NCI-H524 treated with DMSO at 0.1 percent for 48 hours (cell line): ENCODE data around the gene CYP4F12.

ENCODE experiments used
- DNase-seq: peaks from one replicate; lab custom pipeline; 2025; lab: John Stamatoyannopoulos, UW

Gene CYP4F12

DNA sequence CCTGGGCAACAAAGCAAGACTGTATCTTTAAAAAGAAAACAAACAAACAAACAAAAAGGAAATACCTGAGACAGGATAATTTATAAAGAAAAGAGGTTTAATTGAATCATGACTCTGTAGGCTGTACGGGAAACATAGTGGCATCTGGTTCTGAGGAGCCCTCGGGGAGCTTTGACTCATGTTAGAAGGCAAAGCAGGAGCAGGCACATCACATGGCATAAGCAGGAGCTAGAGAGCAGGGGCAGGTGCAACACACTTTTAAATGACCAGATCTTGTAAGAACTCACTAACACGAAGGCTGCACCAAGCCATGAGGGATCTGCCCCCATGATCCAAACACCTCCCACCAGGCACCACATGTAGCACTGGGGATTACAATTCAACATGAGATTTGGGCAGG, 41.8 kb downstream of the CYP4F12 start:
- no peak for DNase-seq

DNA sequence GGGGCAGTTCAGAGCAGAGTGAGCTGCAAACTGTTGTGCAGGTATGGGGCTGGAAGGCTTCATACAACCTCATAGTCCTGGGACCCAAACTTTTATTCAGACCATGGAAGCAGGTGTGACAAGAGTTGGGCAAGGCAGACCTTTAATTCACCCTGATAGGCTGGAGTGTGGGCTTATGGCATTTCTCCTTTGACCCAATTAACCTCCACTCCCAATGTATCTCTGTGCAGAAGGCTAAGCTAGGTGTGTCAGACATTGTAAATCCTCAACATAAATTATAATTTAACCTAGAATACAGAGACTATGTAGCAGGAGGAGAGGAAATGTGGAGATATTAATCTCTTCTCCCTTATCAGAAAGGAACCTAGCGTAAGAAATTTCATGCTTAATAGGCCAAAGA, 42.8 kb downstream of the CYP4F12 start:
- no peak for DNase-seq

DNA sequence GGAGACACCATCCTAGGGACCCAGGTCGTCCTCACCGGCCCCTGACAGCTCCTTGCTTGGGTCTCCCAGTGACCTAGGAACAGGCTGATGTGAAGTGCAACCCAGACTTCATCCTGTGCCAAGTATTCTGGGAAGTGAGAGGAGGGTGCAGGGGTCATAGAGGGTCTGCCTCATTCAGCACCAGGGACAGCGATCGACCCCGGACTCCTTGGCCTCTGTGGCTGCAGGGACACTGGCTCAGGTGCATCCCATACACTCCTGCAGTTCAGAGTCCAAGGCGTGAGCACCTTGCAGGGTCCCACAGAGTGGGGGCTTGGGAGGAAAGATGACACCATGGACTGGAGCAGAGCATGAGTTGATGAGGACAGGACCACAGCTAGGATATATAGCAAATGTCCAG, 44.9 kb downstream of the CYP4F12 start:
- DNase-seq = no peak

DNA sequence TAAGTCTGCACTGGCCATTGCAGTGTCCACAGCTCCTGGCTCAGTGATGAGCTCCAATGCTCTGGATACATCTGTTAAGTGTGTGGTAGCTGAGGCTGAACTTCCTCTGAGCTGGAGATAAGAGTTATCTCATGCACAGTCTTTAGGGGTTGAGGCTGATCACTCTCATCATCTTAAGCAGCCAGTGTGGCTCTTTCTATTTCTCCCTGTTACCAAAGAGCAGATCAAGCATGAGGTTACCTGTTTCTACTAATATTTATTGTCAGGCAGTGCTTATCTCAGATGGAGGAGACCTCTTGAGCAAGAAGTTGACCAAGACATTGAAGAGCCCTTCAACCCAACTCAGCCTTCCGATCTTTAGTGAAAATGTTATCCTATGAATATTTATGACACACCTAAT, 48.4 kb downstream of the CYP4F12 start:
- no peak for DNase-seq

DNA sequence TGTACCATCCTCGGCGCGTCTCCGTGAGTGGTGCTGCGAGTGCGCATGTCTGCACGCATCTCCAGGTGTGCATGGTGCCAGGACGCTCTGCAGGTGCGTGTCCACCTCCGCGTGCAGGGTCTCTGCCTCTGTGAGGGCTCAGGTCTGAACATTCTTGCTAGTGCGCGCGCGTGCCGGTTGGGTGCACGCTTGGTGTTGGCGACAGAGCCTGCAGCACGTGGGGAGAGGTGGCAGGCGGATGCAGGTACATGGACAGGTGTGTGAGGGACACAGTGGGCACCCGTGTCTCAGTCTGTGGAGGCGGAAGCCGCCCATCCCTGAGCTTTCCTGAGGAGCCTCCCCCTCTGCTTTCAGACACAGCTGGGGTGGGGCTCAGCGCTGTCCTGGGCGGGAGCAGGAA, 50.1 kb downstream of the CYP4F12 start:
- DNase-seq = no peak

DNA sequence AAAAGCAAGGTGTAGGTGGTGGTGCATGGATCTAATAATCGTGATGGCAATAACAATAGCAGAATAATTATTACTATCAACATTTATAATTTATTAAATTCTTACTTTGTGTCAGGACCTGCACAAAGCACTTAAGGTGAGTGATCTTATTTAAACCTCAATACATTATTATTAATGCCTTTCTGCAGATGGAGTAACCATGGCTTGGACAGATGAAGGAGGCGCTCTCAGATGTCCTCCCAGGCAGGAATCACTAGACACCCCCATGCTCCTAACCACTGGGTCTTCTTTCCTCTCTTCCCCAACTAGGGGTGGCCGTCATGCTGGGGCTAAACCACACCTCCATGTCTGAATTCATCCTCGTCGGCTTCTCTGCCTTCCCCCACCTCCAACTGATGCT, 54.8 kb downstream of the CYP4F12 start, which contains the start of gene OR10H2:
OR10H2 (plus strand) TSS at position 301 of the 400 bp plus-strand sequence; CDS start at position 321, 20 bp downstream.
- DNase-seq = no peak

DNA sequence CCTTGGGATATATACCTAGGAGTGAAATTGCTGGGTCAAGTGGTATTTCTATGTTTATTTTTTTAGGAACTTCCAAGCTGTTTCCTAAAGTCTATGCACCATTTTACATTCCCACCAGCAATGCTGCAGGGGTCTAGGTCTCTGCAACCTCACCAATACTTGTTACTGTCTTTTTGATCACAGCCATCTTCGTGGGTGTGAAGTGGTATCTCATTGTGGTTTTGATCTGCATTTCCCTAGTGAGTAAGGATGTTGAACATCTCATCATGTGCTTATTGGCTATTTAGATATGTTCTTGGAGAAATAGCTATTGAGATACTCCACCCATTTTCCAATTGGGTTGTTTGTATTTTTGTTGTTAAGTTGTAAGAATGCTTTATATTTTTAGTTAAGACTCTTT, 57.7 kb downstream of the CYP4F12 start:
- no peak for DNase-seq

DNA sequence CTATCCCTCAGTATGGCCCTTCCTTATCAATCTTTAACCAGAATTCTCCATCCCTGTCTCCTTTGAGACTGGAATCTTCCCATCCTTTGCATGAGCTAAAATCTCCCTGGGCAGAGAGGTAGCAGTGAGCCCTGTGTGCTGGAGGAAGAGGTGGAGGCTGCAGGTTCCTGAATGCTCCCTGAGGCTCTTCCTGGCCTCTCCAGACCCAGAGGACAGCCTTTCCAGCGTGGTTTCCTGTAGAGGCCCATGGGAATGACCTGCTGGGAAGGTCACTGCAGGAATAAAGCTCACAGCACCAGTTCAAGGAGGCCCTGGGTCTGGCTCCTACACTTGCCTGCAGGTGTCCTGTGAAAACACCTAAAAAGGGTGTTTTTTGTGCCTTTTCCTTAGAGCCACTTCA, 59.5 kb downstream of the CYP4F12 start:
- DNase-seq = no peak

DNA sequence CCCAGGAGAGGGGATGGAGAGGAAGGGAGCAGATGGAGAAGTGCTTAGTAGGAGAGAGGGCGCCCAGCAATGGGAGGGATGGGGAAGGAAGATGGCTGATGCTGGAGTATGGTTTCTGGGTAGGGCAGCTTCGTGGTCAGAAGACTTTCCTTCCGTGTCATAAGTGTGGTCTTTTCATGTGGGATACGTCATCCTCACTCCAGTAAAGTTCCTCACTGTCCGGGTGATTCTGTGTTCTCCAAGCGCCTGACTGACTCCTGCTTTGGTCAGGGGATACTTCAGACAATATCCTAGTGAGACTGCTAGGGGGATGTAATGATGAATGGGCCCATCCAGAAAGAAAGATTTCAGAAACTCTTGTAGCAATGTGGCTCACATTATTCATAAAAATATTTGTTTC, 61.0 kb downstream of the CYP4F12 start:
- DNase-seq = no peak

DNA sequence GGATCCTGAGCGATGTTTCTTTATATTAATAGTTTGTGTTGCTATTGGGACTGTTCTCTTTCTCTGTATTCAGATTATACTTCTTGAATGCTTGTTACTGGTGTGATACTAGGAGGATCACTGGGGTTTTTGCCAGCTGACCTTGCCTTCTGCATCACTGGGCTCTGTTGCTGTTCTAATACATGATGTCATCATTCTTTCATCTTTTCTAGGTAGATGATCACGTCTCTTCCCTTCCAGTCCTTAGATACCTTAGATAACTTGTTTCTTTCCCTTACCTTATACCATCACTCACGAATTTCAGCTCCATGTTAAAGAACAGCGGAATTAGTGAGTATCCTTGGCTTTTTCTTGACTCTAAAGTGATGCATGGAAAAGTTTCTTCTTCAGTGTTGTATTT, 64.8 kb downstream of the CYP4F12 start, which contains the start of gene OR10H3:
OR10H3 (plus strand) TSS at position 264 of the 400 bp plus-strand sequence. CDS start 3,408 bp downstream, outside the sequence.
- DNase-seq = no peak

DNA sequence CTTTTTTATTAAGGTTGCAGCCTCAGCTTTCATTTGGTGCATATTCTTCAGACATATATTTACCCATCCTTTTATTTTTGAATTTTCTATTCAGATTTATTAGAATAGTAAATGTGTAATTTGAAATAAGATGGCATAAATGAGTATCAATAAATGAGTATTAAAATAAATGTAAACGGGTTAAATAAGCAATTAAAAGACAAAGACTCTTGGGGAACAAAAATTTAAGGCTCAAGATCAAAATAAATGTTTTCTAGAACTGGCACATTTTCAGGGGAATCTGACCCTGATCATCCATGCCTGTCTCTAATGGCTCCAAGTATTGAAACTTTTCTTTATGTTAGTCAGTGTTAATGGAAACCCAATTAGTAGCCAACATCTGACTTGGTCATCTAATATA, 67.9 kb downstream of the CYP4F12 start:
- DNase-seq = no peak
